Astrocyte (in vitro differentiated cells and primary cell): Measurements from ENCODE around the gene TRPM2.

ENCODE experiments used
- EZH2 ChIP-seq: IDR thresholded peaks from 2 replicates; pipeline ENCODE4 v1.6.1; 2012; ENCODE audit warnings: mild to moderate bottlenecking, low read length, inconsistent platforms; ENCODE audit not compliant: insufficient read depth
- TF ChIP-seq, protein P1 (sequence below): IDR thresholded peaks from 2 replicates; pipeline ENCODE4 v1.5.1; 2011; ENCODE audit warnings: low read depth, mild to moderate bottlenecking, inconsistent platforms, low read length, moderate library complexity; ENCODE audit not compliant: insufficient read depth

DNA sequence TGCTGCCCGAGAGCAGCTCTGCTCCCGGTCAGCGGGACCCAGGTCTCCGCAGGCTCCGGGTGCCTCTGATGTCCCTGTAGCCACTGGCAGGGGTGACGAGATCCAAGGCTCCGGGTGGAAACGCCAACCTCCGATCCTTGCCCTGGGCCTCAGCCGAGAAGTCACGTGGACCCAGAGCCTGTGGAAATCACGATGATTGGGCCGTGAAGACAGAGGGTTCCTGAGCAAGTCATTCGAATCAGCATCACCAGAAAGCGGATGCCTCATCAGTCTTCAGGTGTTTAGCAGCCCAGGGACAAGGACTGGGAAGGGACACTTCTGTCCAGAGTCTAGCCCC, 114.4 kb downstream of the TRPM2 start:
- TF ChIP-seq, protein P1, sequence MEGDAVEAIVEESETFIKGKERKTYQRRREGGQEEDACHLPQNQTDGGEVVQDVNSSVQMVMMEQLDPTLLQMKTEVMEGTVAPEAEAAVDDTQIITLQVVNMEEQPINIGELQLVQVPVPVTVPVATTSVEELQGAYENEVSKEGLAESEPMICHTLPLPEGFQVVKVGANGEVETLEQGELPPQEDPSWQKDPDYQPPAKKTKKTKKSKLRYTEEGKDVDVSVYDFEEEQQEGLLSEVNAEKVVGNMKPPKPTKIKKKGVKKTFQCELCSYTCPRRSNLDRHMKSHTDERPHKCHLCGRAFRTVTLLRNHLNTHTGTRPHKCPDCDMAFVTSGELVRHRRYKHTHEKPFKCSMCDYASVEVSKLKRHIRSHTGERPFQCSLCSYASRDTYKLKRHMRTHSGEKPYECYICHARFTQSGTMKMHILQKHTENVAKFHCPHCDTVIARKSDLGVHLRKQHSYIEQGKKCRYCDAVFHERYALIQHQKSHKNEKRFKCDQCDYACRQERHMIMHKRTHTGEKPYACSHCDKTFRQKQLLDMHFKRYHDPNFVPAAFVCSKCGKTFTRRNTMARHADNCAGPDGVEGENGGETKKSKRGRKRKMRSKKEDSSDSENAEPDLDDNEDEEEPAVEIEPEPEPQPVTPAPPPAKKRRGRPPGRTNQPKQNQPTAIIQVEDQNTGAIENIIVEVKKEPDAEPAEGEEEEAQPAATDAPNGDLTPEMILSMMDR, result no peak
- TF ChIP-seq EZH2, result no peak
